ENCODE measurements around the gene PSG11. TPM values are rescaled to one million over a fixed set of nuclear protein-coding genes. Genes with fewer than 3 reads are reported as not detected.
"Not testable (repeated sequence)": the region's sequence is repeated elsewhere in the genome, so short reads cannot be mapped to it uniquely, and the experiment has no call there.

The PSG11 gene
- total and polyA plus RNA-seq, 9 donors, result 0.25 to 0.95 (median 0.60) TPM

DNA sequence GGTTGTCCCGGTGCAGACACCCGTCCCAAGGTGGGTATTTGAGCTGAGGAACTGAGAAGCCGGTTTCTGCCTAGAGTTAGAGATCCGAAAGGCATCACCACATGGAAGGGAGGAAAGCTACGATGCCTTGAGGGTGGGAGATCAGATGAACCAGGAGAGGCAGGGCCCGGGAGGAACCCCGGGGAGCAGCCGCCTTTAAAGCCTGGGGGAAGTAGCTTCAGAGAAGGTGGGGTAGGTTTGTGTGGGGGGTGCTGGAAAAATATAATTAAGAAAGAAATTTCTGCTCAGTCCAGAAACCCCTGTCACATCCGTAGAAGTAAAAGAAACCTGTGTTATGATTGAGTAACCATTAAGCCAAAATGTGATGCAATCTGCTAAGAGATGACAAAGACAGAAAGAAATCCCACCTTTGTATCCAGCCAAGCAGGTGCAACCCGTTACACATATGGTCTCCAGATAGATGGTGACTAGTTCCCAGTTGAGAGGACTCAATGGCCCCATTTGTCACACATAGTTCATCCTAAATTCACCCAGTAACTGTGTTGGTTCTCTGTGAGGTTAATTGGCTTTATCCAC is 34.2 kb downstream of the PSG11 start:
- not testable (repeated sequence) for H3K27me3 ChIP-seq (ENCODE audit: control insufficient read depth, insufficient read depth, low read length); H3K27ac ChIP-seq (ENCODE audit: low read length); H3K4me3 ChIP-seq (ENCODE audit: low read length); DNase-seq; H3K36me3 ChIP-seq (ENCODE audit: control insufficient read depth, insufficient read depth, low read length); H3K9me3 ChIP-seq (replicated peaks; ENCODE audit: control insufficient read depth, low read depth, low read length); H3K4me1 ChIP-seq (ENCODE audit: control insufficient read depth, insufficient read depth, low read length)
- WGBS (ENCODE audit: insufficient coverage), result 79% methylated on average over 3 of the region's 10 CpGs

DNA sequence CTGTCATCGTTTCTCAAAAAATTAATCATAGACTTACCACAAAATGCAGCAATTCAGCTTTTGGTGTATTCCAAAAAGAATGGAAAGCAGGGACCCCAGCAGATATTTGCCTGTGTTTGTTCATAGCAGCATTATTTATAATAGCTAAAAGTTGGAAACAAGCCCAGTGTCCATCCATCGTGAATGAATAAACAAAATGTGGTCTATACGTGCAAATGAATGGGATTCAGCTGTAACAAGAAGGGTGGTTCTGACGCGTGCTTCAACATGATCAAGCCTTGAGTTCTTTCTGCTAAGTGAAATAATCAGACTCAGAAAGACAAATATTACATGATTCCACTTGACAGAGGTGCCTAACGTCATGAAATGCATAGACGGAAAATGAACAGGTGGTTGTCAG is 36.4 kb downstream of the PSG11 start:
- H3K36me3 ChIP-seq (ENCODE audit: control insufficient read depth, insufficient read depth, low read length), result no peaks in the 10 kb centered on the region
- H3K9me3 ChIP-seq (replicated peaks; ENCODE audit: control insufficient read depth, low read depth, low read length), result no peaks in the 10 kb centered on the region
- no peaks in the 10 kb centered on the region for H3K4me1 ChIP-seq (ENCODE audit: control insufficient read depth, insufficient read depth, low read length)
- H3K27ac ChIP-seq (ENCODE audit: low read length), result no peak overlapping the region
- no peak for DNase-seq
- 68% methylated on average over 4 of the region's 7 CpGs for WGBS (ENCODE audit: insufficient coverage)
- no peaks in the 10 kb centered on the region for H3K27me3 ChIP-seq (ENCODE audit: control insufficient read depth, insufficient read depth, low read length)
- H3K4me3 ChIP-seq (ENCODE audit: low read length), result no peak overlapping the region

DNA sequence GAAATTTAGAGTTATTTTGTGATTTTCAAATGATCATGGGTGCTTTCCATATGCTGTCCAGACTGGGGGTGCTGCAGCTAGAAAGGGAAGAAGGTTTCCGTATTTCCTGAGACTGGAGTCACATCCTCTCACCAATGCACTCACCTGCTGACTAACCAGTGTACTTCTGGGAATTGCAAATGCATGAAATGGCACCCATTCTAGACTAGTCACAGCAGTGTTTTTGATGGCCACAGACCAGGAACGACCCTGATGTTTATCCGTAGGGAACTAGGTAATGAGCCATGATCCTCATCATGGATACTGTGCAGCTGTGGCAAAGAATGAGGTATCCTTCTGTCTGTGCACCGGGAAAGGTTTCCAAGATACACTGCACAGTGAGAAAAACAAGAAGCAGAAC is 37.1 kb downstream of the PSG11 start:
- not testable (repeated sequence) for H3K9me3 ChIP-seq (replicated peaks; ENCODE audit: control insufficient read depth, low read depth, low read length); H3K4me1 ChIP-seq (ENCODE audit: control insufficient read depth, insufficient read depth, low read length); H3K27me3 ChIP-seq (ENCODE audit: control insufficient read depth, insufficient read depth, low read length); DNase-seq; H3K27ac ChIP-seq (ENCODE audit: low read length); H3K36me3 ChIP-seq (ENCODE audit: control insufficient read depth, insufficient read depth, low read length); H3K4me3 ChIP-seq (ENCODE audit: low read length)
- 63% methylated on average over 2 of the region's 4 CpGs for WGBS (ENCODE audit: insufficient coverage)

GRCh38 chr19:42988206-42988605 is 38.1 kb downstream of the PSG11 start:
- not testable (repeated sequence) for H3K36me3 ChIP-seq (ENCODE audit: control insufficient read depth, insufficient read depth, low read length); H3K27me3 ChIP-seq (ENCODE audit: control insufficient read depth, insufficient read depth, low read length); H3K4me1 ChIP-seq (ENCODE audit: control insufficient read depth, insufficient read depth, low read length); H3K9me3 ChIP-seq (replicated peaks; ENCODE audit: control insufficient read depth, low read depth, low read length); H3K27ac ChIP-seq (ENCODE audit: low read length); DNase-seq; H3K4me3 ChIP-seq (ENCODE audit: low read length)
- no CpG with 5 or more reads among the region's 1 CpG for WGBS (ENCODE audit: insufficient coverage)

DNA sequence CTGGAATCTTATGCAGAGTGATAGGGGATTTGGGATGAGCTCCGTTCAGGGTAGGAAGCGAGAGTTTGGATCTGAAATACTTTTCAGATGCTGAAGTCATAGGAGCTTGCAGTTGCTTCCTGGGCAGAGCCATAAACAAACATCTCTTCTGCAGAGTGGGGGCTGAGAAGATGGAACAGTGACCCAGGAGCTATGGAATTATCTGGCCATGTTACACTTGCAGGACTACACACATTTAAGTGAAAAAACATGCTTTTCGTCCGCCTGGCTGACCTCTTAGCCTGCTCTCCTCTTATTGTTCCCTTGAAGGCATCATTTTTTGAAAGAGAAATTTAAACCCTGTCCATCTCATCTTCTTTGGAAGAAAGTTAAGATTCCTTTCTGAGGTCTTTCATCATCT is 40.7 kb downstream of the PSG11 start:
- H3K27me3 ChIP-seq (ENCODE audit: control insufficient read depth, insufficient read depth, low read length), result no peaks in the 10 kb centered on the region
- no peak overlapping the region for H3K4me3 ChIP-seq (ENCODE audit: low read length)
- H3K36me3 ChIP-seq (ENCODE audit: control insufficient read depth, insufficient read depth, low read length), result no peaks in the 10 kb centered on the region
- WGBS (ENCODE audit: insufficient coverage), result 64% methylated on average over 2 of the region's 4 CpGs
- no peak for DNase-seq
- H3K27ac ChIP-seq (ENCODE audit: low read length), result no peak overlapping the region
- no peaks in the 10 kb centered on the region for H3K4me1 ChIP-seq (ENCODE audit: control insufficient read depth, insufficient read depth, low read length)
- H3K9me3 ChIP-seq (replicated peaks; ENCODE audit: control insufficient read depth, low read depth, low read length), result no peaks in the 10 kb centered on the region

- not testable (repeated sequence) for H3K4me3 ChIP-seq (ENCODE audit: low read length); H3K27me3 ChIP-seq (ENCODE audit: control insufficient read depth, insufficient read depth, low read length); H3K36me3 ChIP-seq (ENCODE audit: control insufficient read depth, insufficient read depth, low read length); H3K27ac ChIP-seq (ENCODE audit: low read length); H3K9me3 ChIP-seq (replicated peaks; ENCODE audit: control insufficient read depth, low read depth, low read length); H3K4me1 ChIP-seq (ENCODE audit: control insufficient read depth, insufficient read depth, low read length); DNase-seq
Measured at GRCh38 chr19:42982111-42982510, 44.2 kb downstream of the PSG11 start.

DNA sequence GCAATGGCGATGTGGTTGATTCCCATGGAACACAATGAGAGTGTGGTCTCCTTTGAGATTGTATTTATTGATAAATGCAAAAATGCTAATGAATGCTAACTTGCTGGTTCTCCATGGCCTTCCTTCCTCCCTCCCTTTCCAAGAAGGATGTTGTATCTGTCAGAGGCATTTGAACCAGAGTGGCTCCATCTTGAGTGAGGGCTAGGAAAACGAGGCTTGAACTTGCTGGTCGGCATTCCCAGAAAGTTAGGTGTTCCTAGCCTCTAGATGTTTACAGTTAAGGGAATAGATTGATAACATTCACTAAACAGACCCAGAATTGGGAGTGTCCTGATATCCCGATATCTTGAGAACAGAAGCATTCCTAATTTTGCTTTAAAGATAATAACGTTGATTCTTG is 54.8 kb downstream of the PSG11 start:
- not testable (repeated sequence) for H3K36me3 ChIP-seq (ENCODE audit: control insufficient read depth, insufficient read depth, low read length); H3K27me3 ChIP-seq (ENCODE audit: control insufficient read depth, insufficient read depth, low read length); H3K4me3 ChIP-seq (ENCODE audit: low read length); H3K27ac ChIP-seq (ENCODE audit: low read length); H3K9me3 ChIP-seq (replicated peaks; ENCODE audit: control insufficient read depth, low read depth, low read length); DNase-seq; H3K4me1 ChIP-seq (ENCODE audit: control insufficient read depth, insufficient read depth, low read length)
- no CpG with 5 or more reads among the region's 5 CpGs for WGBS (ENCODE audit: insufficient coverage)

- WGBS (ENCODE audit: insufficient coverage), result 88% methylated on average over 1 of the region's 2 CpGs
- H3K4me1 ChIP-seq (ENCODE audit: control insufficient read depth, insufficient read depth, low read length), result no peaks in the 10 kb centered on the region
- H3K36me3 ChIP-seq (ENCODE audit: control insufficient read depth, insufficient read depth, low read length), result no peaks in the 10 kb centered on the region
- DNase-seq, result no peak
- no peaks in the 10 kb centered on the region for H3K27me3 ChIP-seq (ENCODE audit: control insufficient read depth, insufficient read depth, low read length)
- H3K27ac ChIP-seq (ENCODE audit: low read length), result no peak overlapping the region
- H3K4me3 ChIP-seq (ENCODE audit: low read length), result no peak overlapping the region
- H3K9me3 ChIP-seq (replicated peaks; ENCODE audit: control insufficient read depth, low read depth, low read length), result no peaks in the 10 kb centered on the region
Measured at GRCh38 chr19:42965176-42965575, 61.1 kb downstream of the PSG11 start.

DNA sequence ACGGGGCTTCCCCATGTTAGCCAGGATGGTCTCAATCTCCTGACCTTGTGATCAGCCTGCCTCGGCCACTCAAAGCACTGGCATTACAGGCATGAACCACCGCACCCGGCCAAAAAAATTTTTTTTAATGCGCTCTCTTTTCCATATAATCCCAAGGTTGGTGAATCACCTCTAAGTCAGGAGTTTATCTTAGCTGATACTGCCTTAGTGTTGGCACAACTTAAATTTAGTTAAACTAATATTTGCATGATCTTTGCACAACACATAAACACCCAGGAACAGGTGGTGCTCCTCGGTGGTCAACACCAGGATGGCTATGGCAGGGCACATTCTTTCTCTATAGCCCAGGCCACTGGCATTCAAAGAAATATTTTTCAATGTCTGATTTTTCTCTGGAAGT is 65.2 kb downstream of the PSG11 start:
- Histone ChIP-seq H3K27me3 (ENCODE audit: control insufficient read depth, insufficient read depth, low read length) (no peaks in the 10 kb centered on the region), H3K27ac (ENCODE audit: low read length) (no peak overlapping the region), H3K36me3 (ENCODE audit: control insufficient read depth, insufficient read depth, low read length) (no peaks in the 10 kb centered on the region), H3K4me1 (ENCODE audit: control insufficient read depth, insufficient read depth, low read length) (no peaks in the 10 kb centered on the region), H3K9me3 (replicated peaks; ENCODE audit: control insufficient read depth, low read depth, low read length) (no peaks in the 10 kb centered on the region), H3K4me3 (ENCODE audit: low read length) (no peak overlapping the region)
- WGBS (ENCODE audit: insufficient coverage), result 93% methylated on average over 2 of the region's 6 CpGs
- DNase-seq, result no peak

All from muscle of leg (tissue), 11 donors.